VCaP (cell line): ENCODE data around the gene RAB8B.

Source experiments
- H3K27ac ChIP-seq: fragments of 450-650 bp; 2 replicates; pipeline ENCODE4 v1.5.1; 2017
- TF ChIP-seq, protein P1 (sequence below): fragments of 450-650 bp; conservative IDR thresholded peaks from 2 replicates; pipeline ENCODE4 v1.5.1; 2017; ENCODE audit warnings: mild to moderate bottlenecking, moderate library complexity

The RAB8B gene

DNA sequence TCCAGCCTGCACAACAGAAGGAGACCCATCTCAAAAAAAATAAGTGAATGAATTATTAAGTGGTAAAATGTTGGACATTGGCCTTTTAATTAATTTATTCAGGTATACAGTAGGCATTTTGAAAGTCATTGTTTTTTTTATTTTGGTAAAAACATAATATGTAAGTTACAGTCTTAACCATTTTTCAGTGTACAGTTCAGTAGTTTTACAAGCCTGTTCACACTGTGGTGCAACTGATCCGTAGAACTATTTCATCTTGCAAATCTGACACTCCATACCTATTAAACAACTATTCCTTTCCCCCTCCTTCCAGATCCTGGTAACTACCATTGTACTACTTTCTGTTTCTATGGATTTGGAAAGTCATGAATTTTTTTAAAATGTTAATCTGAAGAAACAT is 51.9 kb downstream of the RAB8B start:
- TF ChIP-seq, protein P1, sequence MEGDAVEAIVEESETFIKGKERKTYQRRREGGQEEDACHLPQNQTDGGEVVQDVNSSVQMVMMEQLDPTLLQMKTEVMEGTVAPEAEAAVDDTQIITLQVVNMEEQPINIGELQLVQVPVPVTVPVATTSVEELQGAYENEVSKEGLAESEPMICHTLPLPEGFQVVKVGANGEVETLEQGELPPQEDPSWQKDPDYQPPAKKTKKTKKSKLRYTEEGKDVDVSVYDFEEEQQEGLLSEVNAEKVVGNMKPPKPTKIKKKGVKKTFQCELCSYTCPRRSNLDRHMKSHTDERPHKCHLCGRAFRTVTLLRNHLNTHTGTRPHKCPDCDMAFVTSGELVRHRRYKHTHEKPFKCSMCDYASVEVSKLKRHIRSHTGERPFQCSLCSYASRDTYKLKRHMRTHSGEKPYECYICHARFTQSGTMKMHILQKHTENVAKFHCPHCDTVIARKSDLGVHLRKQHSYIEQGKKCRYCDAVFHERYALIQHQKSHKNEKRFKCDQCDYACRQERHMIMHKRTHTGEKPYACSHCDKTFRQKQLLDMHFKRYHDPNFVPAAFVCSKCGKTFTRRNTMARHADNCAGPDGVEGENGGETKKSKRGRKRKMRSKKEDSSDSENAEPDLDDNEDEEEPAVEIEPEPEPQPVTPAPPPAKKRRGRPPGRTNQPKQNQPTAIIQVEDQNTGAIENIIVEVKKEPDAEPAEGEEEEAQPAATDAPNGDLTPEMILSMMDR: no peak
- no peak overlapping the region for H3K27ac ChIP-seq

DNA sequence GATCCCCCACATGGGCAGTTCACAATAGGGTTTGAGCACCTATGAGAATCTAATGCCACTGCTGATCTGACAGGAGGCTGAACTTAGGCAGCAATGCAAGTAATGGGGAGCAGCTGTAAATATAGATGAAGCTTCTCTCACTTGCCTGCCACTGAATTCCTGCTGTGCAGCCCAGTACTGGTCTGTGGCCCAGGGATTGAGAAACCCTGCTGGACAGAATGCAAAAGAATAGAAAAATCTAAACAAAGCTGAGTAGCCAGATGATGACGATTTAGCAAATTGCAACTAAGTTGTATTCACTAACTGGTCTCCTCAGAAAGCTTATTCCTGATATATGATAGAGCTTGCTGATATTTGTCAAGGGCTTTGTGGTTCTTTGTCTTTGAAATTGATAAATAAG is 53.7 kb downstream of the RAB8B start:
- TF ChIP-seq, protein P1: no peak
- H3K27ac ChIP-seq: no peak overlapping the region

DNA sequence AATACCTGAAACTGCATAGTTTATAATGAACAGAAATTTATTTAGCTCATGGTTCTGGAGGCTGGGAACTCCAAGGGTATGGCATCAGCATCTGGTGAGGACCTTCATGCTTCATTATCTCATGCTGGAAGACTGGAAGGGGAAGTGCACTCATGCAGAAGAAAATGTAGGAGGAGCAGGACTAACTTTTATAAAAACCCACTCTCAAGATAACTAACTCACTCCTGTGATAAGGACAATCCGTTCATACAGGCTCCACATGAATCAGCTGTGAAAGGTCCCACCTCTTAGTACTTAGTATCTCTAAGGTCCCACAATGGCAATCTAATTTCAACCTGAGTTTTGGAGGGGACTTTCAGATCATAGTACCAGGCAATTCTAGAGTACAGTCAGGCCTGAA is 54.4 kb downstream of the RAB8B start:
- TF ChIP-seq, protein P1: no peak

DNA sequence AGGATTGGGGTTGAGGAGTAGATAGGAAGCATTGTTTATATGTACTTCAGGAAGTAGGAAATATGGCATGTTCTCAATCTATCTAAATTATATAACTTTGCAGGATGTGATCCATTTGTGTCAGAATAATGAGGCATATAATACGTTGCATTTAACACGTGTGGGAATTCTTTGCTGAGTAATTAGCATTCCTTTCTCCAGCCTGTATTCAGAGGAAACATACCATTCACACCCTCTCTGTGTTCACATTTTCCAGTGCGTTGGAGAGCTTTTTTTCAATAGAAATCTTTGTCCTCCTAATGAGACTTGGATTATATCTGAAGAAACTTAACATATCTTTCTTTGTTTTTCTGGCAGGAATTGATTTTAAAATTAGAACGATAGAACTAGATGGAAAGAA is 55.0 kb downstream of the RAB8B start:
- no peak overlapping the region for H3K27ac ChIP-seq
- TF ChIP-seq, protein P1: no peak

More for the DNA sequence above, 54.4 kb downstream of the RAB8B start:
- no peak overlapping the region for H3K27ac ChIP-seq

DNA sequence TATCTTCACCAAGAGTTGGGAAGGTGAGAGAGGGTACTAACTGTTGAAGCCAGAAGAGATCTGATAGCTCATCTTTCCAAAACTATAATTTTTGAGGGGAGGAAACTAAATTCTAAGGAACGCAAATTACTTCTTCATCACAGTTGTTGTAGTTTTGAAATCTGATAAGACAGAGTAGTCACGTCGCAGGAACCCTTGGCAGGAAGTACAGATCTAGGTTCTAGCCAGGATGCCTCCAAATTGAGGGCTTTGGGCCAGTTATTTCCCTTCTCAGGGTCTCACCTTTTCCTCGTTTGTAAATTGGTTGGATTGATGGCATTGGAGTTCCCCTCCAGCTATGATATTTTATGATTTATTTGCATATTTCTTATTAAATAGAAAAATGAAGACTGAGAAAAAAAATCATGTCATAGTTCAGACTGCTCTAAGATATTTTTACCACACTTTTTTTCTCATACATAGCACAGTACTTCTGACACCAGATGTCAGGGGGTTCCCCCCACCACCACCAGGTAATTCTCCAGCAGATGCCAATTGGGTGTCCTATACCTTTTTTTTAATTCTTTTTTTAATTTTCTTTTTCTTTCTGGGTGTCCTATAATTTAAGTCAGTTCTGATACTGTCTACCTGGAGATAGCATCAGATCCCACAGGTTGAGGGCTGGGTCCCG is 55.7 kb downstream of the RAB8B start:
- H3K27ac ChIP-seq: no peak overlapping the region
- TF ChIP-seq, protein P1: no peak

DNA sequence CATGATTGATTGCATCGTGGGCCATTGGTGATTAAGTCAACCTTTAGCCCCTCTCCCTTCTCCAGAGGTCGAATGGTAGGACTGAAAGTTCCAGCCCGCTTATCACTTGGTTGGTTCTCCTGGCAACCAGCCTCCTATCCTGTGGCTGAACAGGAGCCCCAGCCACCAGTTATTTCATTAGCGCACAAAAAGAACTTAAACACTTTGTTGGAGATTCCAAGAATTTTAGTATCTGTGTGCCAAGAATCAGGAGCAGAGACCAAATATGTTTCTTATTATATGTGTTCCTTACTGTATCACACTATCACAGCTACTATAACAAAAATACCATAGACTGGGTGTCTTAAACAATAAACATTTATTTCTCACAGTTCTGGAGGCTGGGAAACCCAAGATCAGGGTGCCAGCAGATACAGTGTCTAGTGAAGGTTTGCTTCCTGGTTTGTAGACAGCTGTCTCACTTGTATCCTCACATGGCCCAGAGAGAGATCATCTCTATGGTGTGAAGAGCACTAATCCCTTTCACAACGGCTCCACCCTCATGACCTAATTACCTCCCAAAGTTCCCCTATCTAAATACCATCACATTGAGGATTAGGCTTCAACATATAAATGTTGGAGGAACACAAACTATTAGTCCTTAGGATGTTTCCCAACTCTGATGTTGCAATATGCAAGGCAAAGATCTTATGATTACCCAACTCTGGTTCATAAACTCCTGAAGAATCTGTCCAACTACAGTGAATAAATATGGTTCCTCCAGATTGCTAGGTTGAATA is 57.5 kb downstream of the RAB8B start:
- no peak overlapping the region for H3K27ac ChIP-seq
- TF ChIP-seq, protein P1: no peak

DNA sequence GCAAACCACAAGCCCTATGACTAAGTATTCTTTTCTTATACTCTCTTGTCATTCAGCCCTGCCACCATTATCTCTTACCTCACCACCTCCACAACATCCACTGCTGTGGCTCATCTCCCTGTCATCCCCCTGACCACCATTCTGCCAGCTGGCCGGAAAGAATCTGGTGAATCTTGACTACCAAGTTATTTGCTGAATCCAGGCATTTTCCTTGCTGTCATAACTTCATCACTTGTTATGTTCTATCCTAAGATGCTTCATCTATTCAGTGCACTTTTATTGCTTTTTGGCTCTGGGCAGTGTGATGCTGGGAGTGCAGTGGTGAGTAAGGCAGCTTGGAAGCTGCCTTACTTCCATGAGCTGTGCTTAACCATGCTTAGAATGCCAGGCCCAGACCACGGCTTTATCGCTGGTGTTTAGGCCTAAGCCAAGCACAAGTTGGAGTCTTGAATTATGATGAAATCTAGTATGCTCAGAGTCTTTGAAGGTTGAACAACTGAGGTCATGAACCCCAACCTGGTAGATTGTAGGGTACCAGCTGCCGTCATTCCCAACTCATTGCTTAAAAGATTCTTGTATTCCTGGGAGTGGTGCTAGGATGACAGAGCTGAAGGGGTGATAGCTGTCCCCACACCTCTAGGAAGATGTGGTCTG is 61.0 kb downstream of the RAB8B start:
- H3K27ac ChIP-seq: no peak overlapping the region
- TF ChIP-seq, protein P1: no peak
